HCT116 (cell line): ENCODE data around the gene INPP5B.

ENCODE experiments used
- TF ChIP-seq, protein P1 (sequence below), 3 experiments: fragments of 200-600 bp in 1 of 3; sonication (generic) in 1 of 3; IDR thresholded peaks in 2 of 3; conservative IDR thresholded peaks in 1 of 3; 2 replicates each; pipeline ENCODE4 v1.5.1; 2012 to 2017; ENCODE audit warnings: low read depth in 2 of 3, low read length in 2 of 3, antibody characterized with exemption in 1 of 3, borderline replicate concordance in 1 of 3, control low read depth in 1 of 3, mild to moderate bottlenecking in 1 of 3, mixed read lengths in 1 of 3, mixed run types in 1 of 3, moderate library complexity in 1 of 3; ENCODE audit not compliant: insufficient read depth in 1 of 3
- TF ChIP-seq, protein P2 (sequence below): IDR thresholded peaks from 2 replicates; pipeline ENCODE4 v1.6.1; 2012

DNA sequence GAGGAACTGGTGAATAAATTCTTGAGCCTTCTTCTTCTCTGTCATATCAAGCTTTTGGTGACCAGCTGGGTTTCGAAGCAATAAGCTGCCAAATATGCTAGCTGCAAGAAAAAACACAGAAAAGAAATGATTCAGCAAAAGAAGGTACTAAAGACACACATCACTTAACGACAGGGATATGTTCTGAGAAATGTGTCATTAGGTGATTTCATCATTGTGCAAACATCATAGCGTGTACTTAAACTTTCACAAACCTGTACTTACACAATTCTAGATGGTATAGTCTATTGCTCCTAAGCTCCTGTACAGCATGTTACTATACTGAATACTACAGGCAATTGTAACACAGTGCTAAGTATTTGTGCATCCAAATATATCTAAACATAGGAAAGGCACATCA, 84.5 kb downstream of the INPP5B start:
- TF ChIP-seq, protein P1, sequence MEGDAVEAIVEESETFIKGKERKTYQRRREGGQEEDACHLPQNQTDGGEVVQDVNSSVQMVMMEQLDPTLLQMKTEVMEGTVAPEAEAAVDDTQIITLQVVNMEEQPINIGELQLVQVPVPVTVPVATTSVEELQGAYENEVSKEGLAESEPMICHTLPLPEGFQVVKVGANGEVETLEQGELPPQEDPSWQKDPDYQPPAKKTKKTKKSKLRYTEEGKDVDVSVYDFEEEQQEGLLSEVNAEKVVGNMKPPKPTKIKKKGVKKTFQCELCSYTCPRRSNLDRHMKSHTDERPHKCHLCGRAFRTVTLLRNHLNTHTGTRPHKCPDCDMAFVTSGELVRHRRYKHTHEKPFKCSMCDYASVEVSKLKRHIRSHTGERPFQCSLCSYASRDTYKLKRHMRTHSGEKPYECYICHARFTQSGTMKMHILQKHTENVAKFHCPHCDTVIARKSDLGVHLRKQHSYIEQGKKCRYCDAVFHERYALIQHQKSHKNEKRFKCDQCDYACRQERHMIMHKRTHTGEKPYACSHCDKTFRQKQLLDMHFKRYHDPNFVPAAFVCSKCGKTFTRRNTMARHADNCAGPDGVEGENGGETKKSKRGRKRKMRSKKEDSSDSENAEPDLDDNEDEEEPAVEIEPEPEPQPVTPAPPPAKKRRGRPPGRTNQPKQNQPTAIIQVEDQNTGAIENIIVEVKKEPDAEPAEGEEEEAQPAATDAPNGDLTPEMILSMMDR (IDR thresholded peaks at IDR 0.05 in 2 of 3, conservative IDR thresholded peaks at IDR 0.05 in 1 of 3; ENCODE audit: borderline replicate concordance in 1 of 3, insufficient read depth in 1 of 3, low read depth in 2 of 3, low read length in 2 of 3), result no peak
- TF ChIP-seq, protein P2, sequence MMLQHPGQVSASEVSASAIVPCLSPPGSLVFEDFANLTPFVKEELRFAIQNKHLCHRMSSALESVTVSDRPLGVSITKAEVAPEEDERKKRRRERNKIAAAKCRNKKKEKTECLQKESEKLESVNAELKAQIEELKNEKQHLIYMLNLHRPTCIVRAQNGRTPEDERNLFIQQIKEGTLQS, result no peak
